ENCODE data around the gene SGPP1. TPM values are rescaled to one million over a fixed set of nuclear protein-coding genes. Genes with fewer than 3 reads are reported as not detected.

SGPP1 gene
- total RNA-seq, 1 experiment from 2014 or later, result 5.5 TPM

DNA sequence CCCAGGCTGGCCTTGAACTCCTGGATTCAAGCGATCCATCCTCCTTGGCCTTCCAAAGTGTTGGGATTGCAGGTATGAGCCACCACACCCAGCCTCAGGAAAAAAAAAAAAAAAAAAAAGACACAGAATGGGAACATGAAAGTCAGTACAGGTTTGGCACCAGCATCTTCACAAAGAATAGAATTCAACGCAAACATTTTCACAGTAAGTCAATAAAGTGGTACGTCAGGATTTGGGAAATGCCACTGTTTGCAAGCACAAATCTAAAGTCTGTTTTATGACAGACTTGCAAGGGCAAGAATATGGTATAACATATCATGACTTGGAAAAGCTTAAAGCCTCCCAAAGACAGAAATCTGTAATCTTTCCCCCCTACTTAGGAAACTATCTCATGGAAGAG lies 51.2 kb downstream of the SGPP1 start:
- Histone ChIP-seq H4K5ac (ENCODE audit: insufficient read length, low read depth, low read length) (no peak overlapping the region), H3K79me1 (ENCODE audit: insufficient read depth, low read depth, low read length, poor library complexity, severe bottlenecking) (no peaks in the 10 kb centered on the region), H3K56ac (ENCODE audit: insufficient read length, low read depth, low read length) (no peak overlapping the region), H3K18ac (ENCODE audit: insufficient read length, low read depth, low read length) (no peak overlapping the region), H3K14ac (ENCODE audit: insufficient read depth, low read length) (no peak overlapping the region), H2BK15ac (ENCODE audit: low read depth, low read length) (no peak overlapping the region), H4K20me1 (ENCODE audit: control insufficient read depth, insufficient read depth, insufficient read length) (no peaks in the 10 kb centered on the region), H4K91ac (ENCODE audit: insufficient read length, low read depth, low read length) (no peak overlapping the region), H2BK20ac (ENCODE audit: low read depth, low read length, poor library complexity, severe bottlenecking) (no peak overlapping the region), H4K8ac (replicated peaks; ENCODE audit: insufficient read length, low read depth, low read length) (no peak overlapping the region), H2BK12ac (ENCODE audit: insufficient read length, low read depth, low read length) (no peak overlapping the region), H3K9me3 (ENCODE audit: control insufficient read depth, low read depth, low read length) (no peaks in the 10 kb centered on the region), H3K9ac (ENCODE audit: extremely low read depth, insufficient read length, low read length) (no peak overlapping the region), H3T11ph (ENCODE audit: low read length) (no peak overlapping the region), H3K79me2 (ENCODE audit: insufficient read depth, low read length) (no peaks in the 10 kb centered on the region), H2BK120ac (ENCODE audit: low read depth, low read length, poor library complexity, severe bottlenecking) (no peak overlapping the region), H3K27me3 (ENCODE audit: insufficient read depth, low read length) (no peaks in the 10 kb centered on the region), H3K23me2 (ENCODE audit: insufficient read length, low read depth, low read length, poor library complexity, severe bottlenecking) (no peaks in the 10 kb centered on the region), H2AFZ (ENCODE audit: low read length) (no peak overlapping the region), H3K4me1 (ENCODE audit: insufficient read depth, low read length) (no peaks in the 10 kb centered on the region), H3K27ac (ENCODE audit: insufficient read length, low read depth, low read length) (no peak overlapping the region), H3K4ac (ENCODE audit: low read depth, low read length) (no peak overlapping the region), H2BK5ac (ENCODE audit: insufficient read length, low read length) (no peak overlapping the region), H3K23ac (ENCODE audit: insufficient read length, low read depth, low read length) (no peak overlapping the region), H3K4me2 (ENCODE audit: insufficient read depth, insufficient read length, low read length) (no peak overlapping the region), H2AK5ac (ENCODE audit: insufficient read length, low read length) (no peak overlapping the region)
- H3K36me3 Mint-ChIP-seq (ENCODE audit: insufficient read depth in 1 of 3, low read depth in 3 of 3), result 0 out of 7 replicates have a peak, but pooled peaks cover 0 to 2% (median 0%) of the 10 kb centered on the region in 3 experiments
- TF ChIP-seq, protein P1, sequence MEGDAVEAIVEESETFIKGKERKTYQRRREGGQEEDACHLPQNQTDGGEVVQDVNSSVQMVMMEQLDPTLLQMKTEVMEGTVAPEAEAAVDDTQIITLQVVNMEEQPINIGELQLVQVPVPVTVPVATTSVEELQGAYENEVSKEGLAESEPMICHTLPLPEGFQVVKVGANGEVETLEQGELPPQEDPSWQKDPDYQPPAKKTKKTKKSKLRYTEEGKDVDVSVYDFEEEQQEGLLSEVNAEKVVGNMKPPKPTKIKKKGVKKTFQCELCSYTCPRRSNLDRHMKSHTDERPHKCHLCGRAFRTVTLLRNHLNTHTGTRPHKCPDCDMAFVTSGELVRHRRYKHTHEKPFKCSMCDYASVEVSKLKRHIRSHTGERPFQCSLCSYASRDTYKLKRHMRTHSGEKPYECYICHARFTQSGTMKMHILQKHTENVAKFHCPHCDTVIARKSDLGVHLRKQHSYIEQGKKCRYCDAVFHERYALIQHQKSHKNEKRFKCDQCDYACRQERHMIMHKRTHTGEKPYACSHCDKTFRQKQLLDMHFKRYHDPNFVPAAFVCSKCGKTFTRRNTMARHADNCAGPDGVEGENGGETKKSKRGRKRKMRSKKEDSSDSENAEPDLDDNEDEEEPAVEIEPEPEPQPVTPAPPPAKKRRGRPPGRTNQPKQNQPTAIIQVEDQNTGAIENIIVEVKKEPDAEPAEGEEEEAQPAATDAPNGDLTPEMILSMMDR (conservative IDR thresholded peaks at IDR 0.05), result no peak
- H3K4me3 Mint-ChIP-seq, result no peak overlapping the region
- no peaks in the 10 kb centered on the region; the same call in 1 of the 2 replicates for H3K27me3 Mint-ChIP-seq (ENCODE audit: low read depth)
- WGBS (ENCODE audit: extremely low coverage, insufficient read length, low lambda C conversion rate), result no CpG with 5 or more reads among the region's 3 CpGs
- no peak for DNase-seq
- no peaks in the 10 kb centered on the region for H3K9me3 Mint-ChIP-seq
- H3K4me1 Mint-ChIP-seq, result no peaks in the 10 kb centered on the region; a peak in 1 of 4 replicates
- H3K27ac Mint-ChIP-seq, result no peak overlapping the region

All from H9 (cell line).